GM21367 (cell line): ENCODE results near the gene KRTAP10-2.
"Not testable (repeated sequence)": the region's sequence is repeated elsewhere in the genome, so short reads cannot be mapped to it uniquely, and the experiment has no call there.

Experiments
- ATAC-seq: cut with Tn5 transposase; IDR thresholded peaks from one replicate; pipeline ENCODE4 v1.9.1; 2021; ENCODE audit not compliant: unreplicated experiment

The KRTAP10-2 gene

DNA sequence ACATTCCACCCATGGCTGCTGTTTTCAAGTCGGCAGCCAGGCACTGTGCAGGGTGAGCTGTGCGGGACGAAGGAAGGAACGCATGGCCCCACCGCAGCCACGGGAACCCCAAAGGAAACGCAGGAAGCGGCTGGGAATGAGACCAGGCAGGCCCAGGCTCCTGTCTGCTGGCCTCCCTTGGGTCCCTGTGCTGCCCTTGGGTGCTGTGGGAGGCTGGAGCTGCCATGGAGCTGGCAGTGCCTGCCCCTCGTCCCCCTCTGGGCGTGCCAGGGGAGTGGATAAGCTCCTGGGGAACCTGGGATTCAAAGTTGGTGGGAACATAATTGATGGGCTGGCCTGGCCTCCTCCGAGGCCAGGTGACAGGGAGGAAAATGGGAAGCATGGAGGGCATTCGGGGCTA, 17.0 kb upstream of the KRTAP10-2 start:
- no peak for ATAC-seq

DNA sequence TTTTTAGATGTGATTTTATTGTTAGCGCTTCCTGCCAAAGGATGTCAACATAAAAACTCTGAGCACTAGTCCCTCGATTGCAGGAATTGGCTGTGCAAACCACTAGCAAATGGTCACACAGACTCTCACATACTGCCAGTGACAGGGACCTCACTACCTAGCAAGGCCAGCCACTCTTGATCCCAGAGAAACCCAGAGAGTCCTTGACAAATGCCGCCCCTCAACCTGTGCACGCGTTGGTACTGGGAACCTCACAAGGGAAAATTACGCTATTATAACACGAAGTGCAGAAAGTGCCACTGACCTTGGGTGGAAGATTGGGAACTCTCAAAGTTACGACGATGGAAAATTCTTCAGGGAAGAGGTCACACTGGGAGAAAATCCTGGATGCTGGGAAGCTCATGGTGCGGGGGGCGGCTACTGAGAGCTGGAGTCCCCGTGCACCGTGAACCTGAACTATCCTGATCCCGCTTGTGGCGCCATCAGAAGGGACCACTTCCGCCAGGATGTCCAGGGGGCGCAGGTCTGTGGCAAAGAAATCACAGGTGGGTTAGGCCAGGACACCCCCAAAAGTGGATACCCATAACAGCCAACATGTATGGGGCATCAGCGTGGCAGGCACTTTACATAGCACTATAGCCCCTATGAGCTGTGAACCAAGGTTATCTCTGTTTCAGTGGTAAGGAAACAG, 16.3 kb upstream of the KRTAP10-2 start:
- no peak for ATAC-seq

DNA sequence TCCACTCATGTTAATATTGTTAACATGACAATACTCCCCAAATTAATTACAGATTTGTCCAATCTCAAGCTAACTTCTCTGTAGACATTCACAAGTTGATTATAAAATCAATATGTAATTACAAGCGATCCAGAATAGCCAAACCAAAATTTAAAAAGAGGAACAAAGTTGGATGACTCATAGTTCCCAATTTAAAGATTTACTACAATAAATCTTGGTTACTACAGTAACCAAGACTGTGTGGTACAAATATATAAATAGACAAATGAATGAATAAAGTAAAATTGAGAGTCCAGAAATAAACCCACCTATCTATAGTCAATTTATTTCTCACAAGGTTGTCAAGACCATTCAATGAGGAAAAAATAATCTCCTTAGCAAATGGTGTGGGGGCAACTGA, 15.1 kb upstream of the KRTAP10-2 start:
- ATAC-seq = no peak

DNA sequence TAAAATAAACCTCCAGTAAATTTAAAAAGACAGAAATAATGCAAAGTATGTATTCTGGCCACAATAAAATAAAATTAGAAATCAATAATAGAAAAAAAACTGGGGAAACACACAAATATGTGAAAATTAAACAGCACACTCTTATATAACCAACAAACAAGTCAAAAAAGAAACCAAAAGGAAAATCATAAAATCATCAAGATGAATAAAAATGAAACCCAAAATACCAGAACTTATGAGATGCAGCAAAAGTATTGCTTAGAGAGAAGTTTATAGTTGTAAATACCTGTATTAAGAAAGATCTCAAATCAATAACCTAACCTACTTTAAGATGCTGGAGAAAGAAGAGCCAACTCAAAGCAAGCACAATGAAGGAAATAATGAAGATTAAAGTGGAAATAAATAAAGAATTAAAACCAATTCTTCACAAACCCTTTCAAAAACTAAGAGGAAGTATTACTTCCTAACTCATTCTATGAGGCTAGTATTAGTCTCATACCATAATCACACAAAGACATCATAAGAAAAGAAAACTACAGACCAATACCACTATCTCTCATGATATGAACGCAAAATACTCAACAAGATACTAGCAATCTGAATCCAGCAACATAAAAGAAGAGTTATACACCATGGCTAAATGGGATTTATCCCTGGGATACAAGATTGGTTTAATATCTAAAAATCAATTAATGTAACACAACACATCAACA, 13.7 kb upstream of the KRTAP10-2 start:
- no peak for ATAC-seq

DNA sequence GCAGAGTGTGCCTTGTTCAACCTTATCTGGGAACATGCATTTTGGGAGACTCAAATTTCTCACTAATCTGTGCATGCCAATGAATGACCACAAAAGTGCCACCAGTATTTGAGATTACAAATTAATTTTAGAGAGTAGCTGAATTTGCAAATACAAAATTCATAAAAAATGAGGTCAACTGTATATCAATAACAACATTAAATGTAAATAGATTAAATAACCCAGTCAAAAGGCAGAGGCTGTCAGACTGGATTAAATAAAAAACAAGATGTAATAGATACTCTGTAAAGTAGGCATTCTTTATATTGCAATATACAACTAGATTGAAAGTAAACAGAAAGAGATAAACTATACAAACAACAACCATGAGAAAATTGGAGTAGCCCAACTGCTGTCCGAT, 12.8 kb upstream of the KRTAP10-2 start:
- ATAC-seq = no peak

DNA sequence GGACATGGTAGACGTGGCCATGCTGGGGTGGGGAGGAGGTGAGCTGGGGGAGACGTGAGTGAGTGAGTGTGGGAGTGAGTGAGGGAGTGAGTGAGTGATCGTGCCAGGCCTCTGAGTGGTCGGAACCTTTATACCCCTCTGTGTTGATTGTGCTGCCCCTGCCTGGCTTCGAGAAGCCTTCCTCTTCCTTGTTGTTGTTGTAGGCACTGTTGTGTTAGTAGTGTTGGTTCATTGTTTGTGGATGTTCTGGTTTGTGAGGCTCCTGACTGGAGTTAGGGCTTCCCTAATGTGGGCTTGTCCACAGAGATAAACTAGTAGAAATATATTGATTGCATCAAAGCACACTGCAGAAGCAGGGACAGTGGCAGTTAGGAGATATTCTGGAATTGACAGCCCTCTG, 7.4 kb upstream of the KRTAP10-2 start, which contains the start of gene KRTAP10-3:
Gene KRTAP10-3 (minus strand): TSS at position 101 of the 400 bp plus-strand sequence. CDS start 80 bp downstream, at position 21.
- ATAC-seq = no peak

DNA sequence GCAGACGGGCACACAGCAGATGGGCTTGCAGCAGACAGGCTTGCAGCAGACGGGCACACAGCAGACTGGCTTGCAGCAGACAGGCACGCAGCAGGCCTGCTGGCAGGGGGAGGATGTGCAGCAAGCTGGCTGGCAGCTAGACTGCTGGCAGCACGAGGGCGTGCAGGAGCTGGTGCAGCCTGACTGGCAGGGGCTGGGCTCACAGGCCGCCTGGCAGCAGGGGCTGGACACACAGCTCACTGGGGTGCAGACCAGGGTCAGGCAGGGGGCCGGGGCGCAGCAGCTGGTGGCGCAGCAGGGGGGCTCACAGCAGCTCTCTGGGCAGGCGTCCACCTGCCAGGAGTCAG, 7.0 kb upstream of the KRTAP10-2 start:
- not testable (repeated sequence) for ATAC-seq

DNA sequence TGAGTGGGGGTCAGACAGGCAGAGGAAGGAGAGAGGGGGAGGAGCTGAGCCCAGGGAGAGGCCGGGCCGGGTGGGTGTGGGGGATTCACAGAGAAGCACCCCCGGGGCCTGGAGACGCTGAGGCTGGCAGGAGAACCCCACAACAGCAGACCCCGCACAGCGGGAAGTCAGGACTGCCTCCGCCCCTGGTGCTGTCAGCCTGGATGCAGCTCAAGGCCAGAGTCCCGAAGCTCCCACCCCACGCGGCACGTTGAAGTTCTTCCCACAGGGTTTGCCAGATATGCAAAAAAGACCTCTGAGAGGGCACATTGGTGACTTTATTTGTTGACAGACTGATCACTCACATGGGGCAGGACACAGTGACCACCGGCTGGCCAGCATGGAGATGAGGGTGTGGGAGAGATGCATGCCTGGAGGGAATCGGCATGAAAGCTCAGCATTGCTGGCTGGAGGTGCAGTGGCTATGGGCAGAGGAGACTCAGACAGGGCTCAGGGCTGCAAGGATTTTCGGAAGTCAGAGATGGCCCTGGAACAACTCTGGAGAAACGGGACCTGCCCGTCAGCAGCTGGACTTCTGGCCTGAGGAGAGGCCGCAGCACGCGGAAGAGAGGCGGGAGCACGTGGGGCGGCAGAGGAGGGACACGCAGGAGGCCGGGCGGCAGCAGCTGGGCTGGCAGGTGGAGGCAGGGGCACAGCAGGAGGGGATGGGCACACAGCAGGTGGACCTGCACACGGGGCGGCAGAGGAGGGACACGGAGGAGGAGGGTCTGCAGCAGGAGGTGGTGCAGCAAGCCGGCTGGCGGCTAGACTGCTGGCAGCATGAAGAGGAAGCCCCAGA, 6.4 kb upstream of the KRTAP10-2 start:
- ATAC-seq = no peak

DNA sequence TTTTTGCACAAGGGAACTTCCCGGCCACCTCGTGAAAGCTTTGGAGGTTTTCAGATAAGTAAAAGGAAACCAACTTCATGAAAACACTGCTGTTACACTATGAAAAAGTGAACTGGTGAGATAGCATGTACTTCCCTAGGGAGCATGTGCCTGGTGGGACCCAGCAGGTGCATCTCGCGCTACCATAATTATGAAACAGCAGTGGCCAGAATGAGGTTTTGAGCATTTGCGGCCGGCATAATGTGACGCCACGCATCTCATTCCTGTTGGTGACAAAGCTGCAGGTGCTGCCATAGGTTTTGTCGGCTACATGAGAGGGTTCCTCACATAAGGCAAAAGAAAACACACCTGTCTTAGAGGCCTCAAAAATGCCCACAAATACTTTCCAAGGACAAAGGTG, 5.6 kb upstream of the KRTAP10-2 start:
- no peak for ATAC-seq

DNA sequence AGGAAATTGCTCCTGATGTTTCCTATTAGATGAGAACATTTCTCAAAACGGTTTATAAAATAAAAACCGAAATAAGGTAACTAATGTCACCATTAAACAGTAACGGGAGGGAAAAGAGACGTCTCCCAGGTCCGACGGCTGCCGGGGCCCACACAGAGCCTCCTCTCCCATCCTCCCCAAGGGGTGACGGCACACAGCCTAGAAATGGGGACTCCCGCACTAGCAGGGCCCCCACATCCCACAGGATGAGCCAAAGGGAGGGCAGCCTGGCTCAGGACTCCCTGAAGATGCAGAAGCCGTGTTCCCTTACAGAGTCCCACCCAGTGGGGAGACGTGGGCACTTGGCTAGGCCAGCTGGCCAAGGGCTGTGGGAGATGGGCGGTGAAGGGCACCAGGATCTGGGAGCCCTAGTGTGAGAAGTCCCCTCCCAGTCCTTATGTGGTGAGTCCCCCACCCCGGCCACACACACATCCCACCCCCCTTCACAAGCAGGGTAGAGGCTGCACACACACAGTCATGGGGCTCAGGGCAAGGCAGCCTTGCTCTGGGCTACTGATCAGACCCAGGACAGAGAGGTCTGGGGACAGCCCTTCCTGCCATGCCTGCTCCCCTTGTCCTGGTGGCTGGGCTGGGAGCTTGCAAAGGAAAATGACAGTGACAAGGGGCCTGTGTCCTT, 4.0 kb upstream of the KRTAP10-2 start:
- no peak for ATAC-seq

DNA sequence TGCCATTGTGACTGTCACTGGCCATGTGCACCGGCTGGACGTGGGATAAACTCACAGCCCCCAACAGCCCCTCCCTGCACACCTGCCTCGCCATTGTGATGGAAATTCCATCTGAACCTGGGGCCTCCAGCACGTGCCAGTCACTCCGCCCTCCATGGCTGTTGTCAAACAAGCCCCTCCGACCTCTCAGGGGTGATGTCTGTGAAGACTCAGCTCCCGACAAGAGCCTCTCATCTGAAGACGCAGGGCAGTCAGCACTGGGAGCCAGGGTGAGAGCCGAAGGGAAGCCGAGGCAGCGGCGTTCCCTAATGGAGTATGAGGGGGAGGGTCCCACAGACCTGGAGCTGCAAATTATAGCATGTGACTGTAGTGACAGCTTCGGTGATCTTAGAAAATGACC, 1.4 kb upstream of the KRTAP10-2 start:
- ATAC-seq = no peak

DNA sequence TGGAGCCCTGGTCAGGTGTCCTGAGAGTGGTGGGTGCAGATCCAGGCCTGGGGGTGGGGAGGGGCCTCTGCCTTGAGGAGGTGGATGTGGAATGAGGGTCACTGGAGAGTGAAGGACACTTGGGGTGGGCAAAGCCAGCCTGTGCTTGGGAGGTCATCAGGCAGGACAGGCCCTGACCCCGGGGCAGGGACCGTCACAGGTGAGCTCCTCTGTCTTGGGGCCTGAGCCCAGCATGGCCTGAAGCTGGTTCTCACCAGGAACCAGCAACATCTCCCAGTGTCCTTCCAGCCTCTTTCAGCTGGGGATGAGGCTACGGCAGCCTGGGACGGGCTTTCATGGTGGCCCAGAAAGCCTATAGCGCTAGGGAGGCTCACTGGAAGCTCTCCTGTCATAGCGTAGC, 831 bp upstream of the KRTAP10-2 start:
- ATAC-seq = no peak

DNA sequence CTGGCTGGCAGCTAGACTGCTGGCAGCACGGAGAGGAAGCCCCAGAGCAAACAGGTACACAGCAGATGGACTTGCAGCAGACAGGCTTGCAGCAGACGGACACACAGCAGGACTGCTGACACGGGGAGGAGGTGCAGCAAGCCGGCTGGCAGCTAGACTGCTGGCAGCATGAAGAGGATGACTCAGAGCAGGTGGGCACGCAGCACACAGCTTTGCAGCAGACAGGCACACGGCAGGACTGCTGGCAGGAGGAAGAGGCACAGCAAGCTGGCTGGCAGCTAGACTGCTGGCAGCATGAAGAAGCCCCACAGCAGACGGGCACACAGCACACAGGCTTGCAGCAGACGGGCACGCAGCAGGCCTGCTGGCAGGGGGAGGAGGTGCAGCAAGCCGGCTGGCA, 498 bp downstream of the KRTAP10-2 start:
- no peak for ATAC-seq

DNA sequence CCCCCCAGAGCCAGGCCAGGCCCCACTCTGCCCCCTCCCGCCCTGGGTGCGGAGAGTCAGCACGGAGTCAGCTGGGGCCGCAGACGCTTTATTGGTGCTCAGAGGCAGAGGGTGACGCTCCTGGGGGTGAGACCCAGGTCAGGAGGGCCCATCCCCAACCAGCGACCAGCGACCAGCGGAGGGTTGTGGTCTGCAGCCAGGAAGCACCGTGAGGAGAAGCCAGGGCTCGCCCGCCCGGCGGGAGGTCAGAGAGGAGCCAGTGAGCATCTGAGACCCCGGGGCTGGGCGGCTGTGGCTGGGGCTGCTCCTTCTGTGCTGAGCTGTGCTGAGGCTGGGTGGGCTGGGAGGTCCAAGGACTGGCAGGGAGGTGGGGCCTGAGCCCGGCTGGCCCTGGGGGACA, 1.0 kb downstream of the KRTAP10-2 start:
- ATAC-seq = not testable (repeated sequence)

DNA sequence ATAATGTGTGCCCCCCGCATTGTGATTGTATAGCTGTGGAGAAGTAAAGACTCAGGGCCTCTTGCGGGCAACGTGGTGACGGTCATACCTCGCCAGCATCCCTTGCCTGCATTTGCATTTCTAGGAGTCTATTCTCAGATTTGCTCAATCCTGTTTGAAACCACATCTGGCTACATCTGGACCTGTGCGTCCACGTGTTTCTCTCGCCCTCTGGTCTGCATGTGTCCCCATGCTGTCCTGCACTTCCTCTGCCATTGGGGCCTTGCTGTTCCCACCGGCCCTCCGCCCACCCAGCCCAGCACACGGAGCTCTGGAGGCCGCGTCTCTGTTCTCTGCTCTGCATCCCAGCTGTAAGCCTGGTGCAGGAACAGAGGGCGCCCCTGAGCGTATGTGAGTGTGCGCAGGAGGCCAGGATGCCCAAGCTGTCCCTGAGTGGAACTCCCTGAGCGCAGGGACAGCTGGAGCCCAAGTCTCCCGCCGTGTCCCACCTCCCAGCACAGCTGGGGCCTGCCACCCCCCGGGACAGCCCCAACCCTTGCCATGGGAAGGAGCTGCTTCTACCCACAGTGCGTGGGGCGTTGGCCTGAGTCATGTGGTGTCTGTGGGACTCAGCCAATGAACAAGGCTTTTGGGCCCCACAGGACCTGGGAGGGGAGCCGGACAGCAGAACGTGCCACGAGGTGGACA, 1.6 kb downstream of the KRTAP10-2 start:
- no peak for ATAC-seq

DNA sequence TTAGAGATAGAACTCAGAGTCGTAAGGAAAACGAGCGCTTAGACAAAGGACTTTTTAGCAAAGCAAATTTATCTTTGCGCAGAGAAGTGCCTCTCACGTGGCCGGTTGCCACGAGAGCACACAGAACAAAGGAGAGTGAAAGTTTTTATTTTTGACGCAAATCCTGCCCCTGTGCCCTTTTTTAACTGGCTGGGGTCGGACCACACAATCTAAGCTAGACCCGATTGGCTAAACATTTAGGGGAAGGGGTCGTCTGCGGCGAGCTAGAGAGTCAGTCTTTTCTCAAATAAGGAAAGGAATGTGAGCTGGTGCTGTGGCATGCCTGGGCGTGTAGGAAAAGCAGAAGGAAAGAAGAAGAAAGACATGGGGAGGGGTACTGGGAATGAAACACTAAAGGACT, 2.4 kb downstream of the KRTAP10-2 start:
- no peak for ATAC-seq

DNA sequence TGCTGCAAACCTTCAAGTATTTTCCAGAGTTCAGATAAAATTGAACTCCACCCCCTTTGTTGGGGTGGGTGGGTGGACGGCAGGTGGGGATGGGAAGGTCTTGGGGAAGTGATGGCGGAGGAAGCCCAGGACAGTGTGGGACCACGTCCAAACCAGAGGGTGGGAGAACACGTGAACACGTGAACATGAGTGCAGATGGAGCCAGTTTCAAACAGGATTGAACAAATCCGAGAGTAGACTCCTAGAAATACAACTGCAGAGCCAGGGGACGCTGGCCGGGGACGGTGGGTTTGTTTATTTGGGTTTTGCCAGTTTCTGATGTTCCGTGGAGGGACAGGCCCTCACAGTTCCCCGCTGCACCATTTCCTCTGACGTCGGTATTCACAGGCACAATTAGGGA, 2.9 kb downstream of the KRTAP10-2 start:
- ATAC-seq = no peak

DNA sequence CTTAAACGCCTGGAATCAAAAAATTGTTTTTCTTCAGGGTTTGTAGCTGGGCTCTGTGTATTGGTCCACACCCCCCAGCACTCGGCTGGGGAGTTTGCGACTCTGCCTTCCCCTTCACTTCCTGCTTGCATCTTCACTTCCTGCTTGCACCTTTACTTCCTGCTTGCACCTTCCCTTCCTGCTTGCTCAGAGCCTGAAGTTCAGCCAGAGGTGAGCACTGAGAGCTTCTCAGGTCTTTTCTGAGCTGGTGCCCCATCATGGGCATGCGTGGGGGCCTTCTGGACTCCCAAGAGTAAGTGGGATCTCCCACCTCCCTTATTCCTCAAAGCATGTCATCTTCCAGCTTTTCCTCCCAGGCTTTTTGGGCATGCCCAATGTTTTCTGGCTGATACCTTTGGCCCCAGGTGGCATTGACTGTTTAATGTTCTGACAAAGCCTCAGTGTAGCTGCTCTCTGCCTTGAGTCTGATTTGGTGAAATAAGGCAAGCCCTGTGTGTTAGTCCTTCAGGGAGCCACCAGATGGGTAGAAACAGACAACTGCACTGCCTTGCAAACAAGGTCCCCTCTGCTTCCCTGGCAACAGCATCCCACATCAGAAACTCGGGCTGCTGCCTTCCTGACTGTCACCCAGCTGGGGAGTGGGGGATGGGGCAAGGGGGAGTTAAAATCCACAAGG, 3.5 kb downstream of the KRTAP10-2 start:
- no peak for ATAC-seq

DNA sequence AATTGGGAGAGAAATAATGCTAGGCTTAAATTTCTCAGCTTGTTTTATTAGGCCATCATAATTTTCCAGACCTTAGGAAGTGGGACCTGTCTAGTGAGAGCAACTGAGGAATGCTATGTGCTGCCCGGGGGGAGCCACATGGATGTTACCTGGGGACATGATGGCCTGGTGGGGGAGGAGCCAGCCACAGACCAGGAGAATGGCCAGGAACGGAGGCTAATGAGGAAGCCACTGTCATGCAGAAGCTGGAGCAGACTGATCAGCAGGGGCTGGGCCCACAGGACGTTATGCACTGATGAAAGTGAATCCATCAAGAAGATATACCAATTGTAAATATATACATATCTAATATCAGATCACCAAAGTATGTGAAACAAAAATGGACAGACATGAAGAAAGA, 6.7 kb downstream of the KRTAP10-2 start:
- ATAC-seq = no peak

DNA sequence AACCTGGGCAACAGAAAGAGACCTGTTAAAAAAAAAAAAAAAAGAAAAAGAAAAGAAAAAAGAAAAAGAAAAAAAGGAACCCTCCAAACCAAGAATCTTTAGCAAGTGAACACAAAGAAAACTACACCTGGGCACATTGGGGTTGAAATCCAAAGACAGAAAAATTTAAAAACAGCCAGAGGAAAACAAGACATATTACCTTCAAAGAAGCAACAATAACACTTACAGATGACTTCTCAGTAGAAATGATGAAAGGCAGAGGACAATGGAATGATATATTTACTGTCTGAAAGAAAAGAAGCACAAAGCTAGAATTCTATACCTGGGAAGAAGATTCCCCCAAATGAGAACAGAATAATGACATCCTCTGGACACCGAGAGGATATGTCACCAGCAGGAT, 8.6 kb downstream of the KRTAP10-2 start:
- ATAC-seq = no peak
